ENCODE data around the gene SLCO3A1. TPM values are rescaled to one million over a fixed set of nuclear protein-coding genes. Genes with fewer than 3 reads are reported as not detected.

Gene SLCO3A1
- total RNA-seq, 2 experiments from 2014 or later = 8.5 to 40.0 TPM

GRCh38 chr15:92165001-92165346 lies 311.5 kb downstream of the SLCO3A1 start:
- DNase-seq (ENCODE audit: low spot score) = no peak
- Histone ChIP-seq H3K9me2 (ENCODE audit: insufficient read depth, low read length) (no peaks in the 10 kb centered on the region), H3K4me2 (ENCODE audit: low read length) (no peak overlapping the region), H3K79me2 (ENCODE audit: insufficient read depth, low read depth, low read length) (no peaks in the 10 kb centered on the region), H3K4me1 (ENCODE audit: insufficient read depth, low read length, poor library complexity, severe bottlenecking) (peaks cover 15% of the 10 kb centered on the region), H3K9me3 (ENCODE audit: low read length) (no peaks in the 10 kb centered on the region), H3K36me3 (ENCODE audit: insufficient read depth, low read length) (peaks cover 9% of the 10 kb centered on the region; the same call in 1 of the 2 replicates), H4K20me1 (ENCODE audit: insufficient read depth, low read length) (no peaks in the 10 kb centered on the region), H2AFZ (ENCODE audit: low read length) (no peak overlapping the region), H3K27ac (ENCODE audit: low read depth, low read length, poor library complexity, severe bottlenecking) (no peak overlapping the region), H3K4me3 (ENCODE audit: low read depth, low read length, poor library complexity, severe bottlenecking) (no peak overlapping the region)
- TF ChIP-seq CTCF (conservative IDR thresholded peaks at IDR 0.05; ENCODE audit: low read length) (no peak), EZH2phosphoT487 (IDR thresholded peaks at IDR 0.05; ENCODE audit: borderline replicate concordance, low read depth, low read length) (no peak)
- intact Hi-C loops (cut with micrococcal nuclease; ENCODE audit: unreplicated experiment) = no loop called here
- ChIA-PET CTCF (ENCODE audit: unreplicated experiment) (no interaction called here), POLR2A (no interaction called here)
- no TSS peak for BruUV-seq (replicated peaks)

GRCh38 chr15:92166029-92166428 lies 312.5 kb downstream of the SLCO3A1 start:
- no TSS peak for BruUV-seq (replicated peaks)
- intact Hi-C loops (cut with micrococcal nuclease; ENCODE audit: unreplicated experiment) = no loop called here
- Histone ChIP-seq H4K20me1 (ENCODE audit: insufficient read depth, low read length) (no peaks in the 10 kb centered on the region), H3K79me2 (ENCODE audit: insufficient read depth, low read depth, low read length) (no peaks in the 10 kb centered on the region), H3K36me3 (ENCODE audit: insufficient read depth, low read length) (peaks cover 9% of the 10 kb centered on the region; the same call in 1 of the 2 replicates), H3K4me1 (ENCODE audit: insufficient read depth, low read length, poor library complexity, severe bottlenecking) (peaks cover 6% of the 10 kb centered on the region), H3K27ac (ENCODE audit: low read depth, low read length, poor library complexity, severe bottlenecking) (no peak overlapping the region), H3K4me3 (ENCODE audit: low read depth, low read length, poor library complexity, severe bottlenecking) (no peak overlapping the region), H2AFZ (ENCODE audit: low read length) (no peak overlapping the region), H3K4me2 (ENCODE audit: low read length) (no peak overlapping the region), H3K9me2 (ENCODE audit: insufficient read depth, low read length) (no peaks in the 10 kb centered on the region), H3K9me3 (ENCODE audit: low read length) (no peaks in the 10 kb centered on the region)
- ChIA-PET POLR2A (no interaction called here), CTCF (ENCODE audit: unreplicated experiment) (no interaction called here)
- DNase-seq (ENCODE audit: low spot score) = no peak
- TF ChIP-seq CTCF (conservative IDR thresholded peaks at IDR 0.05; ENCODE audit: low read length) (no peak), EZH2phosphoT487 (IDR thresholded peaks at IDR 0.05; ENCODE audit: borderline replicate concordance, low read depth, low read length) (no peak)

GRCh38 chr15:92166751-92167405 lies 313.4 kb downstream of the SLCO3A1 start:
- Histone ChIP-seq H3K4me3 (ENCODE audit: low read depth, low read length, poor library complexity, severe bottlenecking) (no peak overlapping the region), H4K20me1 (ENCODE audit: insufficient read depth, low read length) (no peaks in the 10 kb centered on the region), H2AFZ (ENCODE audit: low read length) (no peak overlapping the region), H3K79me2 (ENCODE audit: insufficient read depth, low read depth, low read length) (no peaks in the 10 kb centered on the region), H3K9me2 (ENCODE audit: insufficient read depth, low read length) (no peaks in the 10 kb centered on the region), H3K4me1 (ENCODE audit: insufficient read depth, low read length, poor library complexity, severe bottlenecking) (no peaks in the 10 kb centered on the region), H3K9me3 (ENCODE audit: low read length) (no peaks in the 10 kb centered on the region), H3K36me3 (ENCODE audit: insufficient read depth, low read length) (peaks cover 9% of the 10 kb centered on the region; the same call in 1 of the 2 replicates), H3K4me2 (ENCODE audit: low read length) (no peak overlapping the region), H3K27ac (ENCODE audit: low read depth, low read length, poor library complexity, severe bottlenecking) (no peak overlapping the region)
- BruUV-seq (replicated peaks) = no TSS peak
- TF ChIP-seq CTCF (conservative IDR thresholded peaks at IDR 0.05; ENCODE audit: low read length) = no peak
- TF ChIP-seq EZH2phosphoT487 (IDR thresholded peaks at IDR 0.05; ENCODE audit: borderline replicate concordance, low read depth, low read length) = no peak
- ChIA-PET CTCF (ENCODE audit: unreplicated experiment) (no interaction called here), POLR2A (no interaction called here)
- intact Hi-C loops (cut with micrococcal nuclease; ENCODE audit: unreplicated experiment) = no loop called here
- no peak for DNase-seq (ENCODE audit: low spot score)
